Fibroblast of lung (primary cell): ENCODE measurements around the gene GAD1. TPM values are rescaled to one million over a fixed set of nuclear protein-coding genes. Genes with fewer than 3 reads are reported as not detected.

Source experiments
- DNase-seq, 2 donors: peaks; one replicate each; pipeline versions ENCODE4 v3.0.0 to v3.0.0-alpha.2; 2010; ENCODE audit warnings: low read depth in 2 of 2
- H2AFZ ChIP-seq: 2 replicates; pipeline ENCODE4 v1.5.1; 2012; ENCODE audit warnings: low read length, control low read depth, inconsistent platforms
- H3K27ac ChIP-seq: 2 replicates; pipeline ENCODE4 v1.5.1; 2011; ENCODE audit warnings: low read length, control low read depth; ENCODE audit not compliant: insufficient read depth
- H3K27me3 ChIP-seq: 2 replicates; pipeline ENCODE4 v1.5.1; 2011; ENCODE audit warnings: mild to moderate bottlenecking, low read length; ENCODE audit not compliant: control insufficient read depth, insufficient read depth
- H3K36me3 ChIP-seq: 2 replicates; pipeline ENCODE4 v1.5.1; 2011; ENCODE audit warnings: low read length; ENCODE audit not compliant: control insufficient read depth, insufficient read depth
- H3K4me1 ChIP-seq: 2 replicates; pipeline ENCODE4 v1.5.1; 2011; ENCODE audit warnings: low read length; ENCODE audit not compliant: control insufficient read depth, insufficient read depth; ENCODE audit errors: extremely low read depth
- H3K4me2 ChIP-seq: 2 replicates; pipeline ENCODE4 v1.5.1; 2011; ENCODE audit warnings: low read length, control low read depth; ENCODE audit not compliant: insufficient read depth; ENCODE audit errors: extremely low read depth
- H3K4me3 ChIP-seq, 4 experiments: fragments of 200-600 bp in 1 of 4; sonication (generic) in 1 of 4; replicated peaks in 1 of 4; 2 replicates each; pipeline ENCODE4 v1.5.1; 2011 to 2016; ENCODE audit warnings: low read length in 4 of 4, low read depth in 3 of 4, mild to moderate bottlenecking in 3 of 4, control low read depth in 2 of 4, inconsistent platforms in 1 of 4, mixed read lengths in 1 of 4; ENCODE audit not compliant: insufficient read depth in 1 of 4; ENCODE audit errors: control extremely low read depth in 1 of 4
- H3K79me2 ChIP-seq: 2 replicates; pipeline ENCODE4 v1.5.1; 2012; ENCODE audit warnings: mild to moderate bottlenecking, low read length, inconsistent platforms; ENCODE audit not compliant: control insufficient read depth, insufficient read depth
- H3K9ac ChIP-seq: 2 replicates; pipeline ENCODE4 v1.5.1; 2011; ENCODE audit warnings: mild to moderate bottlenecking, low read length, control low read depth; ENCODE audit not compliant: insufficient read depth
- H3K9me3 ChIP-seq: 2 replicates; pipeline ENCODE4 v1.5.1; 2012; ENCODE audit warnings: low read depth, low read length; ENCODE audit not compliant: control insufficient read depth, insufficient read depth
- H4K20me1 ChIP-seq: 2 replicates; pipeline ENCODE4 v1.5.1; 2011; ENCODE audit warnings: low read length; ENCODE audit not compliant: control insufficient read depth, insufficient read depth; ENCODE audit errors: extremely low read depth
- CTCF ChIP-seq, 2 donors: IDR thresholded peaks in 1 of 2; conservative IDR thresholded peaks in 1 of 2; 1 replicate in 1 of 2; 2 replicates in 1 of 2; pipeline ENCODE4 v1.5.1; 2011 to 2012; ENCODE audit warnings: low read length in 2 of 2, control low read depth in 1 of 2, inconsistent platforms in 1 of 2, low read depth in 1 of 2, mild to moderate bottlenecking in 1 of 2
- EZH2 ChIP-seq: IDR thresholded peaks from 2 replicates; pipeline ENCODE4 v1.5.1; 2012; ENCODE audit warnings: low read length, control low read depth, mild to moderate bottlenecking; ENCODE audit errors: missing control alignments
- polyA plus RNA-seq, 2 donors: library from polyadenylated mRNA; depleted of rRNA in 1 of 2; stranded (reverse) in 1 of 2; unstranded in 1 of 2; fragments of >200 nt; gene quantifications; 2 replicates each; pipeline ENCODE4 v1.2.1, GENCODE V29; 2011 to 2012; ENCODE audit warnings: missing spikeins in 1 of 2
- total RNA-seq: library from RNA; depleted of rRNA; stranded (reverse); fragments of >200 nt; gene quantifications from 2 replicates; pipeline ENCODE4 v1.2.1, GENCODE V29; 2014

Gene GAD1
- total and polyA plus RNA-seq, 2 donors (not counting 1 experiment from before 2014, with no cell fraction given) = 0.12 to 0.33 TPM

GRCh38 chr2:170845343-170845742, 28.7 kb downstream of the GAD1 start:
- no peaks in the 10 kb centered on the region for H4K20me1 ChIP-seq
- H3K36me3 ChIP-seq = no peaks in the 10 kb centered on the region
- H3K27me3 ChIP-seq = no peaks in the 10 kb centered on the region
- no peak for DNase-seq
- H3K4me2 ChIP-seq = no peak overlapping the region
- no peak overlapping the region for H3K27ac ChIP-seq
- TF ChIP-seq CTCF (conservative IDR thresholded peaks at IDR 0.05 in 1 of 2, IDR thresholded peaks at IDR 0.05 in 1 of 2; ENCODE audit: low read depth in 1 of 2, low read length in 2 of 2) (no peak), EZH2 (no peak)
- H2AFZ ChIP-seq = no peak overlapping the region
- H3K79me2 ChIP-seq = no peaks in the 10 kb centered on the region
- H3K9me3 ChIP-seq = no peaks in the 10 kb centered on the region
- H3K9ac ChIP-seq = no peak overlapping the region
- H3K4me1 ChIP-seq = peaks cover 2% of the 10 kb centered on the region
- no peak overlapping the region for H3K4me3 ChIP-seq

DNA sequence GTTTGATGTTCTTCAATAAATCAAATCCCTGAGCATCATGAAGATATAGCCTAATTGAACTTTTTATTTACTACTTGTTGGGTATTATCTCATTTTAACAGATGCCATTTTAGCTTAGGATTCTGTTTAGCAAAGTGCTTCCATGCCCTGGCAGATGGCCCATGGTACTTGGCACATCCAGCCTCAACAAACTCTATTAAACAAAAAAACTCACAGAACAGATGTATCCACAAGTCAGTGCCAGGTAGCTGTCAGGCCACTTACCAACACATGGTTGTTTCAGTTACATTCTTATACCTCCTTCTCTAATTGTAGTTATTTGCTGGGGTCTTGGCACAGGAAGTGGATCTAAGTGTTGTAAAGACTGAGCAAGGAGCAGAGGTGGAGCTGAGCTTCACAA, 29.6 kb downstream of the GAD1 start:
- H3K4me3 ChIP-seq = no peak overlapping the region
- no peaks in the 10 kb centered on the region for H3K79me2 ChIP-seq
- no peaks in the 10 kb centered on the region for H3K27me3 ChIP-seq
- peaks cover 2% of the 10 kb centered on the region for H3K4me1 ChIP-seq
- no peak overlapping the region for H2AFZ ChIP-seq
- no peak for DNase-seq
- no peak overlapping the region for H3K4me2 ChIP-seq
- H3K27ac ChIP-seq = no peak overlapping the region
- no peaks in the 10 kb centered on the region for H3K9me3 ChIP-seq
- no peaks in the 10 kb centered on the region for H3K36me3 ChIP-seq
- TF ChIP-seq EZH2 (no peak), CTCF (conservative IDR thresholded peaks at IDR 0.05 in 1 of 2, IDR thresholded peaks at IDR 0.05 in 1 of 2; ENCODE audit: low read depth in 1 of 2, low read length in 2 of 2) (no peak)
- H3K9ac ChIP-seq = no peak overlapping the region
- H4K20me1 ChIP-seq = no peaks in the 10 kb centered on the region

DNA sequence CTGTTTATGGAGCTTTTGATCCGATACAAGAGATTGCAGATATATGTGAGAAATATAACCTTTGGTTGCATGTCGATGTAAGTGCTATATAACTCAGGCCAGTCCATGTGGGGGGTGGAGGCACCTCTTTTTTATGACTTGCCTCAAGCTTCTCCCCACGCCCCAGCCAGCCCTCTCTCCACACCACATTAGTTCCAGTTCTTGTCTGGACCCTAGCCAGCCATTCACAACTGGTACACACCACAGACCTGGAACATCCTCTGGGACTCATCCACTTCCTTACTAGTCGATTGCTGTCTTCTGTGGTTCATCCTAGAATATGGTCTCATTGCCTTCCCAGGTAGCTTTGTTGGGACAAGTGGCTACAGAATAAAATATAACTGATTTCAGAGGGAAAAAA, 31.0 kb downstream of the GAD1 start:
- no peaks in the 10 kb centered on the region for H4K20me1 ChIP-seq
- H3K4me3 ChIP-seq = no peak overlapping the region
- H2AFZ ChIP-seq = no peak overlapping the region
- H3K27me3 ChIP-seq = no peaks in the 10 kb centered on the region
- DNase-seq = no peak
- H3K27ac ChIP-seq = no peak overlapping the region
- no peak overlapping the region for H3K4me2 ChIP-seq
- no peak for TF ChIP-seq CTCF (conservative IDR thresholded peaks at IDR 0.05 in 1 of 2, IDR thresholded peaks at IDR 0.05 in 1 of 2; ENCODE audit: low read depth in 1 of 2, low read length in 2 of 2)
- no peak for TF ChIP-seq EZH2
- H3K79me2 ChIP-seq = no peaks in the 10 kb centered on the region
- no peaks in the 10 kb centered on the region for H3K36me3 ChIP-seq
- H3K4me1 ChIP-seq = peaks cover 2% of the 10 kb centered on the region
- H3K9ac ChIP-seq = no peak overlapping the region
- no peaks in the 10 kb centered on the region for H3K9me3 ChIP-seq
